OCI-LY3 (cell line): ENCODE data around the gene WASHC2A.
"Not testable (repeated sequence)": the region's sequence is repeated elsewhere in the genome, so short reads cannot be mapped to it uniquely, and the experiment has no call there.

Experiments
- EZH2phosphoT487 ChIP-seq: fragments of 200-600 bp; shearing (Covaris generic); IDR thresholded peaks from 2 replicates; pipeline ENCODE4 v1.6.1; 2018; ENCODE audit warnings: antibody characterized with exemption, mixed run types, low read depth
- TF ChIP-seq, protein P1 (sequence below): fragments of 200-600, 300-600 bp; sonication (generic); IDR thresholded peaks from 2 replicates; pipeline ENCODE4 v1.5.1; 2014; ENCODE audit warnings: antibody characterized with exemption, low read length, low read depth

DNA sequence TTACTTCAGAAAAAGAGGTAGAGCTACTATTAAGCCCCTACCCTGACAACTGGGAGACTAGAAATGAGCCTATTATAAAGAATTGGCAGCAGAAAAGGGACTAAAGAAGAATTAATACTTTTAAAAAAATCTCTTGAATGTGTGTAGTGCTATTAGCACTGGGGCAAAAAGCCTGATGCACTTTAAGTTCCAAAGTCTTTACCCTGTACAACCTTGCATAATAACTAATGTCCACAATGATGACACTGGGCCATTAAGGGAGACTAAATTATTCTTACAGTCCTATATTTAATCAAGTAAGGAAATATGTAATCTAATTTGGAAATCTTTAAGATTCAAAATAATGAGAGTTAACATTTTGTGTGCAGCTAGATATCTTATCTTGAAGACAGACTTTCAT is 90.1 kb downstream of the WASHC2A start:
- TF ChIP-seq, protein P1, sequence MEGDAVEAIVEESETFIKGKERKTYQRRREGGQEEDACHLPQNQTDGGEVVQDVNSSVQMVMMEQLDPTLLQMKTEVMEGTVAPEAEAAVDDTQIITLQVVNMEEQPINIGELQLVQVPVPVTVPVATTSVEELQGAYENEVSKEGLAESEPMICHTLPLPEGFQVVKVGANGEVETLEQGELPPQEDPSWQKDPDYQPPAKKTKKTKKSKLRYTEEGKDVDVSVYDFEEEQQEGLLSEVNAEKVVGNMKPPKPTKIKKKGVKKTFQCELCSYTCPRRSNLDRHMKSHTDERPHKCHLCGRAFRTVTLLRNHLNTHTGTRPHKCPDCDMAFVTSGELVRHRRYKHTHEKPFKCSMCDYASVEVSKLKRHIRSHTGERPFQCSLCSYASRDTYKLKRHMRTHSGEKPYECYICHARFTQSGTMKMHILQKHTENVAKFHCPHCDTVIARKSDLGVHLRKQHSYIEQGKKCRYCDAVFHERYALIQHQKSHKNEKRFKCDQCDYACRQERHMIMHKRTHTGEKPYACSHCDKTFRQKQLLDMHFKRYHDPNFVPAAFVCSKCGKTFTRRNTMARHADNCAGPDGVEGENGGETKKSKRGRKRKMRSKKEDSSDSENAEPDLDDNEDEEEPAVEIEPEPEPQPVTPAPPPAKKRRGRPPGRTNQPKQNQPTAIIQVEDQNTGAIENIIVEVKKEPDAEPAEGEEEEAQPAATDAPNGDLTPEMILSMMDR: not testable (repeated sequence)
- not testable (repeated sequence) for TF ChIP-seq EZH2phosphoT487
